ENCODE results near the gene ZNF316.

- TF ChIP-seq EZH2 (IDR thresholded peaks at IDR 0.05; ENCODE audit: low read depth, unreplicated experiment) (no peak), CTCF (conservative IDR thresholded peaks at IDR 0.05; ENCODE audit: low read depth in 2 of 2) (no peak), CREB1 (CRISPR knock-in tag; IDR thresholded peaks at IDR 0.05; ENCODE audit: low read depth) (no peak), REST (IDR thresholded peaks at IDR 0.05; ENCODE audit: unreplicated experiment) (no peak), JUNB (IDR thresholded peaks at IDR 0.05; ENCODE audit: unreplicated experiment) (no peak), POLR2AphosphoS5 (IDR thresholded peaks at IDR 0.05; ENCODE audit: low read depth) (no peak), EZH2phosphoT487 (IDR thresholded peaks at IDR 0.05; ENCODE audit: unreplicated experiment) (no peak)
Measured at GRCh38 chr7:6624246-6624611, 12.9 kb upstream of the ZNF316 start.

Data from GM23338 (cell line).